Cardiac muscle cell (in vitro differentiated cells and primary cell): Measurements from ENCODE around the gene EHF. TPM values are rescaled to one million over a fixed set of nuclear protein-coding genes. Genes with fewer than 3 reads are reported as not detected.

Experiments used
- DNase-seq, 2 donors: peaks; one replicate each; pipeline versions ENCODE4 v3.0.0 to v3.0.0-alpha.2; 2010 to 2017; ENCODE audit warnings: low read depth in 1 of 2, low spot score in 1 of 2
- H3K27ac ChIP-seq: fragments of 200-600 bp; sonication (generic); 2 replicates; pipeline ENCODE4 v1.5.1; 2016
- H3K27me3 ChIP-seq: fragments of 200-600 bp; sonication (generic); 2 replicates; pipeline ENCODE4 v1.6.0; 2016; ENCODE audit warnings: control low read depth
- H3K36me3 ChIP-seq: fragments of 200-600 bp; sonication (generic); 2 replicates; pipeline ENCODE4 v1.5.1; 2016; ENCODE audit warnings: control low read depth
- H3K4me1 ChIP-seq: fragments of 200-600 bp; sonication (generic); 2 replicates; pipeline ENCODE4 v1.8.1; 2017; ENCODE audit warnings: low read depth, mild to moderate bottlenecking, mixed run types
- H3K4me3 ChIP-seq: fragments of 200-600 bp; sonication (generic); 2 replicates; pipeline ENCODE4 v1.5.1; 2016; ENCODE audit warnings: mild to moderate bottlenecking
- H3K9me3 ChIP-seq: fragments of 200-600 bp; sonication (generic); 2 replicates; pipeline ENCODE4 v1.5.1; 2017; ENCODE audit warnings: low read depth, mild to moderate bottlenecking, control low read depth
- CTCF ChIP-seq: IDR thresholded peaks from 2 replicates; pipeline ENCODE4 v1.5.1; 2012; ENCODE audit warnings: low read depth, mild to moderate bottlenecking, low read length
- polyA plus RNA-seq: library from polyadenylated mRNA; unstranded; fragments of >200 nt; fragmentation: Nextera tagmentation; extraction: Ambion mirVana; gene quantifications from 2 replicates; pipeline ENCODE4 v1.2.1, GENCODE V29; 2016
- total RNA-seq: library from RNA; depleted of rRNA; stranded (reverse); fragments of >200 nt; gene quantifications from 2 replicates; pipeline ENCODE4 v1.2.3, GENCODE V29; 2016

Gene EHF
- total and polyA plus RNA-seq, 2 experiments from 2014 or later, result not detected

GRCh38 chr11:34659096-34659733 lies 38.3 kb downstream of the EHF start:
- Histone ChIP-seq H3K4me1 (no peaks in the 10 kb centered on the region), H3K27ac (no peak overlapping the region), H3K9me3 (no peaks in the 10 kb centered on the region), H3K36me3 (no peaks in the 10 kb centered on the region), H3K4me3 (no peak overlapping the region), H3K27me3 (no peaks in the 10 kb centered on the region)
- no peak for TF ChIP-seq CTCF
- no peak for DNase-seq

- Histone ChIP-seq H3K27ac (no peak overlapping the region), H3K4me1 (peaks cover 6% of the 10 kb centered on the region), H3K27me3 (no peaks in the 10 kb centered on the region), H3K36me3 (no peaks in the 10 kb centered on the region), H3K4me3 (no peak overlapping the region), H3K9me3 (no peaks in the 10 kb centered on the region)
- DNase-seq, result no peak
- TF ChIP-seq CTCF, result no peak
These were observed 44.4 kb downstream of the EHF start for GRCh38 chr11:34665077-34665835.

GRCh38 chr11:34667810-34668582 lies 47.1 kb downstream of the EHF start:
- Histone ChIP-seq H3K9me3 (no peaks in the 10 kb centered on the region), H3K27ac (no peak overlapping the region), H3K27me3 (no peaks in the 10 kb centered on the region), H3K36me3 (no peaks in the 10 kb centered on the region), H3K4me3 (no peak overlapping the region), H3K4me1 (peaks cover 6% of the 10 kb centered on the region)
- TF ChIP-seq CTCF, result no peak
- DNase-seq, result no peak

GRCh38 chr11:34668583-34669053 lies 47.7 kb downstream of the EHF start:
- H3K27ac ChIP-seq, result no peak overlapping the region
- no peaks in the 10 kb centered on the region for H3K36me3 ChIP-seq
- no peak for TF ChIP-seq CTCF
- no peak for DNase-seq
- no peaks in the 10 kb centered on the region for H3K9me3 ChIP-seq
- H3K4me3 ChIP-seq, result no peak overlapping the region
- H3K27me3 ChIP-seq, result no peaks in the 10 kb centered on the region
- peaks cover 6% of the 10 kb centered on the region for H3K4me1 ChIP-seq

- Histone ChIP-seq H3K27me3 (no peaks in the 10 kb centered on the region), H3K4me1 (peaks cover 6% of the 10 kb centered on the region), H3K9me3 (no peaks in the 10 kb centered on the region), H3K36me3 (no peaks in the 10 kb centered on the region), H3K4me3 (no peak overlapping the region), H3K27ac (no peak overlapping the region)
- DNase-seq, result no peak
- no peak for TF ChIP-seq CTCF
These were observed 48.6 kb downstream of the EHF start for GRCh38 chr11:34669458-34669857.
